8988T (cell line): Measurements from ENCODE around the gene FOXJ3.

Experiments used
- DNase-seq: peaks from one replicate; pipeline ENCODE4 v3.0.0; 2011

Gene FOXJ3

DNA sequence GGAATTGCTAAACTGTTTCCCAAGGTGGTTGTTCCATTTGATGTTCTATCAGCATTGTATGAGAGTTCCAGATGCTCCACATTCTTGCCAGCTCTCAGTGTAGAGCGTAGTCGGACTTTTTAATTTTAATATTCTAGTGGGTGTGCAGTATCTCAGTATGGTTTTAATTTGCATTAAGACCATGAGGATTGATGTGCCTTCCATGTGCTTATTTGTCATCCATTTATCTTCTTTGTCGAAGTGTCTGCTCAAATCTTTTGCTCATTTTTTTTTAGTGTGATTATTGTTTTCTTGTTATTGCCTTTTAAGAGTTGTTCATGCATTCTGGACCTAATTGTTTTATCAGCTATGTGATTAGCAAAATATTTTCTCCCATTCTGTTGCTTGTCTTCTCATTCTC lies 195.6 kb downstream of the FOXJ3 start:
- DNase-seq, result no peak

DNA sequence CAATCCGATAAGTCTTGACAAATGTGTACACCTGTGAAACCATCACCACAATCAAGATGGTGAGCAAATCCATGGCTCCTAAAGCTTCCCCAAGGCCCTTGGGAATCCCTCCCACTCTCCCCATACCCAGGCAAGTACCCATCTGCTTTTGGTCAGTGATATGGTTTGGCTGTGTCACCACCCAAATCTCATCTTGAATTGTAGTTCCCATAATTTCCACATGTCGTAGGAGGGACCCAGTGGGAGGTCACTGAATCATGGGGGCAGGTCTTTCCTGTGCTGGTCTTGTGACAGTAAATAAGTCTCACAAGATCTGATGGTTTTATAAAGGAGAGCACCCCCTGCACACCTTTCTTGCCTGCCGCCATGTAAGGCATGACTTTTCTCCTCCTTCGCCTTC lies 196.4 kb downstream of the FOXJ3 start:
- no peak for DNase-seq

GRCh38 chr1:42137766-42138165 lies 197.3 kb downstream of the FOXJ3 start:
- no peak for DNase-seq

DNA sequence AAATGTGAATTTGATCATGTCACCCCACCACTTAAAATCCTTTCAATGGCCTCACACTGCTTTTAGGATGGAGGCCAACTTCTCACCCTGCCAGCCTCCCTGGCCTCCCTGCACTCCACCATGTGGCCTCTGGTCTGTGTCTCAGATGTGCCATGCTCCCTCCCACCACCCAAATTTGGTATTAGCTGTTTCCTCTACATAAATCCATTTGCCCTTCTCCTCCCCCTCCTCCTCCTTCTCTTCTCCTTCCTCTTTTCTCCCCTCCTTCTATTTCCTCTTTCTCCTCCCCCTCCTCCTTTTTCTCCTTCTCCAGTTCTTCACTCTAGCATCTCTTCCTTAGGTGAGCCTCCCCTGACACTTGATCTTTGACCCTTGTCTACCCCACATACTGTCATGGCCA lies 198.6 kb downstream of the FOXJ3 start:
- no peak for DNase-seq

GRCh38 chr1:42135426-42135825 lies 199.6 kb downstream of the FOXJ3 start:
- DNase-seq, result no peak

- no peak for DNase-seq
Measured at GRCh38 chr1:42133809-42134526, 201.1 kb downstream of the FOXJ3 start.

DNA sequence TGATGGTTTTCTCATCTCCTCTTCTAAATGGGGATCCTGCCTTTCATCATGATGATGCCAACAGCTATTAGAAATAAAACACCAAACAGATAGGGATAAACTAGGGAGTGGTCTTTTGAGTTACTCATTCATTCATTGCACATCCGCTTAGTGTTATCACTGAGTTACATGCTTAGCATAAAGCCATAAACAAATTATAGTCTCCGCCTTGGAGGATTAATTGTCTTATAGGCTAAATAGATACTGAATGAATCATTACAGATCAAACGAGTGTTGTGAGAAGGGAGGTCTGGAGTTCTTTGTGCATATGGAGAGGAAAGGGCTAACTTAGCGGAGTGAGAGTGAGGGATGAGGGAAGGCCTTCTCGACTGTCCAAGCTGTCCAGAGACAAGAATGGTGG lies 201.6 kb downstream of the FOXJ3 start:
- DNase-seq, result no peak

GRCh38 chr1:42130061-42130660 lies 204.9 kb downstream of the FOXJ3 start:
- no peak for DNase-seq

DNA sequence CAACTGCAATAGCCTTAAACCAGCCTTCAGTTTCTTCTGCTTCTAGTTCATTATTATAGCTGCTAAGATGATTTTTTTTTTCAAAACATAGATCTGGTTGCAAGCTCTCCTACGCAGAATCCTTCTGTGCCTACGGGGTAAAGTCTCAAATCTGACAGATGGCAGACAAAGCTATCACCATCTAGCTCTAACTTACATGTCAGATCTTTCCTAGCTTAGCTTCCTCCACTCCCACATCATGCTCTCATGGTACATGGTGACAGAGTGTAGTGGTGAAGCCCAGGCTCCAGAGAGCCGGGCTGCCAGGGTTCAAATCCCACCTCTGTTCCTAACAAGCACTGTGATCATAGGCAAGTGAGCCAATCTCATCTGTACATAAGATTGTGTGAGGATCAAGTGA lies 206.1 kb downstream of the FOXJ3 start:
- DNase-seq, result no peak

GRCh38 chr1:42128499-42128898 lies 206.5 kb downstream of the FOXJ3 start:
- no peak for DNase-seq

GRCh38 chr1:42127767-42128166 lies 207.3 kb downstream of the FOXJ3 start:
- DNase-seq, result no peak
